H1 (cell line): Measurements from ENCODE around the gene CYLD. TPM values are rescaled to one million over a fixed set of nuclear protein-coding genes. Genes with fewer than 3 reads are reported as not detected.

Experiments used
- CTCF ChIA-PET: fragments of 300-600 bp; sonication (Branson Sonifier 250); formaldehyde crosslinking; loops from one replicate; lab custom pipeline; 2021; ENCODE audit not compliant: partially characterized antibody; lab: Charles Lee
- POLR2A ChIA-PET: fragments of 300-600 bp; sonication (Branson Sonifier 250); formaldehyde crosslinking; loops from one replicate; lab custom pipeline; 2021; ENCODE audit warnings: inconsistent platforms; ENCODE audit not compliant: partially characterized antibody; lab: Charles Lee
- DNase-seq, 2 experiments: peaks; one replicate each; pipeline versions ENCODE4 v3.0.0 to v3.0.0-alpha.2; 2010 to 2022; ENCODE audit warnings: low spot score in 2 of 2, low read depth in 1 of 2, mixed read lengths in 1 of 2
- FAIRE-seq: peaks from 2 replicates; lab custom pipeline; 2011; peaks lifted over from hg19 to GRCh38; lab: Jason Lieb, UNC
- H2AFZ ChIP-seq: 2 replicates; pipeline ENCODE4 v1.8.1; 2012; ENCODE audit warnings: low read length, inconsistent platforms
- H2AK5ac ChIP-seq: 2 replicates; pipeline ENCODE4 v1.6.1; 2013; ENCODE audit warnings: low read depth, low read length
- H2BK120ac ChIP-seq: replicated peaks from 2 replicates; pipeline ENCODE3; 2013; ENCODE audit warnings: low read depth, low read length, inconsistent platforms
- H2BK12ac ChIP-seq: 2 replicates; pipeline ENCODE4 v1.6.1; 2013; ENCODE audit warnings: low read depth, low read length
- H2BK15ac ChIP-seq: 2 replicates; pipeline ENCODE4 v1.6.1; 2013; ENCODE audit warnings: low read length
- H2BK20ac ChIP-seq: 2 replicates; pipeline ENCODE4 v1.6.1; 2013; ENCODE audit warnings: low read length
- H2BK5ac ChIP-seq: 2 replicates; pipeline ENCODE4 v1.6.1; 2013; ENCODE audit warnings: low read depth, low read length
- H3K14ac ChIP-seq: 2 replicates; pipeline ENCODE4 v1.6.1; 2013; ENCODE audit warnings: inconsistent platforms; ENCODE audit not compliant: insufficient read length
- H3K18ac ChIP-seq: 2 replicates; pipeline ENCODE4 v1.6.1; 2013; ENCODE audit warnings: low read length; ENCODE audit errors: extremely low read depth
- H3K23ac ChIP-seq: 2 replicates; pipeline ENCODE4 v1.6.1; 2013; ENCODE audit warnings: inconsistent platforms; ENCODE audit not compliant: insufficient read length
- H3K23me2 ChIP-seq: 2 replicates; pipeline ENCODE4 v1.6.1; 2013; ENCODE audit warnings: low read depth, low read length
- H3K27ac ChIP-seq: 2 replicates; pipeline ENCODE4 v1.6.1; 2011; ENCODE audit warnings: low read depth, low read length, inconsistent platforms
- H3K27me3 ChIP-seq, 4 experiments: replicated peaks in 1 of 4; 1 replicate in 1 of 4; 2 replicates in 3 of 4; pipeline versions ENCODE4 v1.6.1 to v1.8.1; 2011 to 2013; ENCODE audit warnings: low read length in 3 of 4, mild to moderate bottlenecking in 3 of 4, inconsistent platforms in 2 of 4, mixed read lengths in 2 of 4, moderate library complexity in 1 of 4; ENCODE audit not compliant: control insufficient read depth in 3 of 4, insufficient read depth in 3 of 4; ENCODE audit errors: extremely low read depth in 1 of 4
- H3K36me3 ChIP-seq, 4 experiments: 2 replicates each; pipeline versions ENCODE4 v1.6.1 to v1.8.1; 2011 to 2013; ENCODE audit warnings: mild to moderate bottlenecking in 4 of 4, low read length in 3 of 4, moderate library complexity in 2 of 4, control low read depth in 1 of 4, inconsistent platforms in 1 of 4; ENCODE audit not compliant: insufficient read depth in 4 of 4, control insufficient read depth in 2 of 4
- H3K4ac ChIP-seq: replicated peaks from 2 replicates; pipeline ENCODE3; 2013; ENCODE audit warnings: low read length, low read depth, mixed read lengths, inconsistent platforms; ENCODE audit not compliant: insufficient read length
- H3K4me1 ChIP-seq, 4 experiments: replicated peaks in 1 of 4; 1 replicate in 1 of 4; 2 replicates in 3 of 4; pipeline versions ENCODE4 v1.6.1 to v1.8.1; 2011 to 2013; ENCODE audit warnings: low read length in 3 of 4, inconsistent platforms in 2 of 4, mixed read lengths in 1 of 4; ENCODE audit not compliant: insufficient read depth in 4 of 4, control insufficient read depth in 3 of 4
- H3K4me2 ChIP-seq, 2 experiments: 2 replicates each; pipeline versions ENCODE4 v1.6.1 to v1.8.1; 2011 to 2013; ENCODE audit warnings: low read depth in 2 of 2, low read length in 2 of 2, control low read depth in 1 of 2, inconsistent platforms in 1 of 2, mild to moderate bottlenecking in 1 of 2; ENCODE audit not compliant: insufficient read depth in 1 of 2
- H3K4me3 ChIP-seq, 4 experiments: fragments of 200-600, 300-600 bp in 1 of 4; sonication (generic), shearing (Covaris generic), sonication (Bioruptor Twin) in 1 of 4; 2 replicates each; pipeline versions ENCODE4 v1.5.1 to v1.8.1; 2011 to 2016; ENCODE audit warnings: low read length in 4 of 4, low read depth in 3 of 4, control low read depth in 2 of 4, inconsistent platforms in 2 of 4, mild to moderate bottlenecking in 2 of 4, mixed read lengths in 1 of 4, moderate library complexity in 1 of 4; ENCODE audit not compliant: insufficient read depth in 2 of 4; ENCODE audit errors: extremely low read depth in 1 of 4
- H3K56ac ChIP-seq: replicated peaks from 2 replicates; pipeline ENCODE3; 2013; ENCODE audit warnings: low read depth, mild to moderate bottlenecking, mixed read lengths, low read length, inconsistent platforms; ENCODE audit not compliant: insufficient read length
- H3K79me1 ChIP-seq: 2 replicates; pipeline ENCODE4 v1.6.1; 2013; ENCODE audit warnings: low read depth, low read length, control low read depth
- H3K79me2 ChIP-seq, 2 experiments: 2 replicates each; pipeline versions ENCODE4 v1.6.1 to v1.8.1; 2012 to 2013; ENCODE audit warnings: low read length in 2 of 2, mild to moderate bottlenecking in 2 of 2, inconsistent platforms in 1 of 2; ENCODE audit not compliant: insufficient read depth in 2 of 2, control insufficient read depth in 1 of 2
- H3K9ac ChIP-seq, 4 experiments: replicated peaks in 1 of 4; 1 replicate in 1 of 4; 2 replicates in 3 of 4; pipeline versions ENCODE4 v1.6.1 to v1.8.1; 2011 to 2013; ENCODE audit warnings: low read depth in 3 of 4, low read length in 3 of 4, control low read depth in 2 of 4, mild to moderate bottlenecking in 2 of 4, moderate library complexity in 2 of 4, inconsistent platforms in 1 of 4; ENCODE audit errors: extremely low read depth in 1 of 4
- H3K9me3 ChIP-seq, 2 experiments: 2 replicates each; pipeline versions ENCODE4 v1.6.1 to v1.8.1; 2012 to 2013; ENCODE audit warnings: mild to moderate bottlenecking in 2 of 2, moderate library complexity in 2 of 2, control low read depth in 1 of 2, inconsistent platforms in 1 of 2, low read depth in 1 of 2, low read length in 1 of 2, mixed read lengths in 1 of 2; ENCODE audit not compliant: insufficient read depth in 2 of 2
- H4K20me1 ChIP-seq, 2 experiments: replicated peaks in 1 of 2; 2 replicates each; pipeline versions ENCODE3 to v1.8.1; 2011 to 2013; ENCODE audit warnings: inconsistent platforms in 2 of 2, low read length in 2 of 2, mild to moderate bottlenecking in 1 of 2; ENCODE audit not compliant: insufficient read depth in 2 of 2, control insufficient read depth in 1 of 2
- H4K5ac ChIP-seq: 2 replicates; pipeline ENCODE4 v1.6.1; 2013; ENCODE audit warnings: low read length, low read depth, mixed read lengths, inconsistent platforms; ENCODE audit not compliant: insufficient read length
- H4K8ac ChIP-seq: 2 replicates; pipeline ENCODE4 v1.8.0; 2013; ENCODE audit warnings: mild to moderate bottlenecking, moderate library complexity, low read length, inconsistent platforms; ENCODE audit not compliant: insufficient read depth; ENCODE audit errors: extremely low read depth
- H4K91ac ChIP-seq: replicated peaks from 2 replicates; pipeline ENCODE3; 2013; ENCODE audit warnings: low read length, mixed read lengths, inconsistent platforms; ENCODE audit not compliant: insufficient read length
- CEBPB ChIP-seq: IDR thresholded peaks from 2 replicates; pipeline ENCODE4 v1.6.1; 2012; ENCODE audit warnings: low read depth, low read length
- CHD2 ChIP-seq: IDR thresholded peaks from 2 replicates; pipeline ENCODE4 v1.6.1; 2012; ENCODE audit warnings: low read length, improper control_type of control experiment
- CREB1 ChIP-seq: IDR thresholded peaks from 2 replicates; pipeline ENCODE4 v1.6.1; 2012; ENCODE audit warnings: inconsistent platforms
- HDAC2 ChIP-seq, 2 experiments: fragments of 300-600 bp in 1 of 2; sonication (generic) in 1 of 2; IDR thresholded peaks; 2 replicates each; pipeline ENCODE4 v1.6.1; 2011 to 2012; ENCODE audit warnings: low read depth in 2 of 2, low read length in 2 of 2, mild to moderate bottlenecking in 2 of 2, moderate library complexity in 2 of 2, borderline replicate concordance in 1 of 2, inconsistent platforms in 1 of 2
- JUN ChIP-seq: IDR thresholded peaks from 2 replicates; pipeline ENCODE4 v1.6.1; 2011; ENCODE audit warnings: low read depth, mild to moderate bottlenecking, improper control_type of control experiment, low read length
- RAD21 ChIP-seq, 2 experiments: IDR thresholded peaks in 1 of 2; conservative IDR thresholded peaks in 1 of 2; 2 replicates each; pipeline ENCODE4 v1.6.1; 2011; ENCODE audit warnings: low read depth in 2 of 2, low read length in 2 of 2, improper control_type of control experiment in 1 of 2, inconsistent platforms in 1 of 2, mild to moderate bottlenecking in 1 of 2, moderate library complexity in 1 of 2
- SP4 ChIP-seq: IDR thresholded peaks from 2 replicates; pipeline ENCODE4 v1.6.1; 2012; ENCODE audit warnings: low read length, inconsistent platforms
- YY1 ChIP-seq: IDR thresholded peaks from 2 replicates; pipeline ENCODE4 v1.6.1; 2011; ENCODE audit warnings: low read depth, mild to moderate bottlenecking, low read length
- WGBS, 2 experiments: shearing (Covaris generic) in 1 of 2; methylation state at CpG; one replicate each; pipeline versions ENCODE4 v1.1.6 to v1.1.7; 2013 to 2015; ENCODE audit warnings: low lambda C conversion rate in 2 of 2, mixed read lengths in 2 of 2, inconsistent platforms in 1 of 2, low coverage in 1 of 2, missing lambda C conversion rate in 1 of 2; ENCODE audit not compliant: insufficient replicate concordance in 2 of 2, insufficient coverage in 1 of 2, insufficient read length in 1 of 2; ENCODE audit errors: extremely low coverage in 1 of 2, missing lambda C conversion rate in 1 of 2; 5-methylcytosine and 5-hydroxymethylcytosine counted together
- polyA plus RNA-seq, 7 experiments: library from polyadenylated mRNA; depleted of rRNA in 3 of 7; stranded (reverse) in 5 of 7; unstranded in 2 of 7; fragments of >200 nt in 5 of 7; fragments of 200-250 nt in 2 of 7; gene quantifications; 1 replicate in 5 of 7; 2 replicates in 1 of 7; 4 replicates in 1 of 7; pipeline versions ENCODE4 v1.2.1 to v1.2.3, GENCODE V29; 2011 to 2013; ENCODE audit warnings: missing spikeins in 2 of 7, mixed read lengths in 2 of 7
- total RNA-seq: library from RNA; stranded (reverse); fragmentation: NEBNext Ultra II Directional; extraction: Animal tissue kit (Norgen Biotek cat#: 25700); gene quantifications from 2 replicates; pipeline ENCODE4 v1.2.1, GENCODE V29; 2021
- TF ChIP-seq, protein P1 (sequence below): IDR thresholded peaks from 2 replicates; pipeline ENCODE4 v1.6.1; 2012; ENCODE audit warnings: inconsistent platforms
- TF ChIP-seq, protein P2 (sequence below), 3 experiments: IDR thresholded peaks; 1 replicate in 2 of 3; 2 replicates in 1 of 3; pipeline versions ENCODE4 v1.5.1 to v1.6.1; 2011; ENCODE audit warnings: low read length in 3 of 3, mild to moderate bottlenecking in 3 of 3, inconsistent platforms in 2 of 3, low read depth in 1 of 3, moderate library complexity in 1 of 3; ENCODE audit not compliant: insufficient read depth in 1 of 3; ENCODE audit errors: control extremely low read depth in 1 of 3

CYLD gene
- total and polyA plus RNA-seq, 2 of the 8 experiments (the other 6 are each of a cell fraction or from before 2014, with no cell fraction given): 3.7 to 18.8 TPM

DNA sequence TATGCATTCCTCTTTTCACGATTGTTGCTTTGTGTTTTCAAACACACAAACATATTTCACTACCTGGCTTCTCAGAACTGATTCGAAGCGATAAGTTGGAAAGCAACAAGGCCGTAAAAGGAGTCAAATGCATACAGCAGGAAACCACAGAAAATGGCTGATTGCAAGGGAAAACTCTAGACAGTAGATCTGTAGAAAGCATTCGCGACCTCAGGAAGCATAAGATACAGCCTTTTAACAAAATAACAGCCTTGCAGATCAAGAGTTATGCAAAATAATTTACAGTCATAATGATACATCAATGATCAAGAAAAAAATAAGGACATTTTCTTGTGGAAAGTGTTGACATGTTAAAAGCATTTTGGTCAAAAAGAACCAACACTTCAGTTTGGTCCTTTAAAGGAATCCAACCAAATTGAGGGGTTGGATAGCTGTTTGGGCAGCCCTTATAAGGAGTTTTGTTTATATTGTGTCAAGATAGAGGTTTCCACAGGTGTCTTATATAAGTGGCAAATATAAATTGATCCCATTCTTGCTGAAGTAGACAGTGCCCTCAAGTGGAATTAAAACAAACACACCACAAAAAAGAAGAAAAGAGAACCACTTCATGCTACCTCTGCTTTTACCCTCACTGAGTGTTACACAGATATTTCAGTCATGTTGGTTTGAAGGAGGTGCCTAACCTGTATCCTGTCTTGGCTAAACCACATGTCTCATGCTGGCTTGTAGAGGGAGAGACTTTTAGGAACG, 5.5 kb downstream of the CYLD start:
- Histone ChIP-seq H4K91ac (no peak overlapping the region), H3K14ac (no peak overlapping the region), H3K79me2 (no peaks in the 10 kb centered on the region), H2BK15ac (no peak overlapping the region), H3K79me1 (no peaks in the 10 kb centered on the region), H4K20me1 (no peaks in the 10 kb centered on the region), H4K5ac (no peak overlapping the region), H2AK5ac (no peak overlapping the region), H3K27ac (no peak overlapping the region), H3K18ac (no peak overlapping the region), H4K8ac (no peak overlapping the region), H3K23me2 (no peaks in the 10 kb centered on the region), H3K4me1 (peaks cover 0 to 8% (median 5%) of the 10 kb centered on the region in 4 experiments; a peak in 3 of 7 replicates), H3K4me3 (no peak overlapping the region), H2BK120ac (no peak overlapping the region), H2BK12ac (no peak overlapping the region), H3K56ac (no peak overlapping the region), H3K9ac (no peak overlapping the region), H2BK20ac (no peak overlapping the region), H2BK5ac (no peak overlapping the region), H3K4ac (no peak overlapping the region), H2AFZ (no peak overlapping the region), H3K36me3 (no peaks in the 10 kb centered on the region; a peak in 1 of 8 replicates), H3K23ac (no peak overlapping the region), H3K9me3 (no peaks in the 10 kb centered on the region), H3K4me2 (no peak overlapping the region), H3K27me3 (no peaks in the 10 kb centered on the region)
- 87% methylated on average over 7 of the region's 7 CpGs; no CpG with 5 or more reads in 1 of the 2 experiments for WGBS, 2 experiments
- FAIRE-seq: peak; percentile 81
- ChIA-PET CTCF (interaction anchor here (0.8 to 4.8 kb wide), 9 partner anchors 28 to 112 kb away, joined by 3 to 42 read pairs (median 5); no protein-coding TSS in a partner anchor), POLR2A (no interaction called here)
- DNase-seq: no peak
- TF ChIP-seq SP4 (no peak), YY1 (no peak), CHD2 (no peak), CREB1 (no peak), CEBPB (no peak), RAD21 (IDR thresholded peaks at IDR 0.05 in 1 of 2, conservative IDR thresholded peaks at IDR 0.05 in 1 of 2; ENCODE audit: low read depth in 2 of 2, low read length in 2 of 2) (peak; percentile 54), JUN (no peak), HDAC2 (IDR thresholded peaks at IDR 0.05; ENCODE audit: borderline replicate concordance in 1 of 2, low read depth in 2 of 2, low read length in 2 of 2) (no peak)
- TF ChIP-seq, protein P1, sequence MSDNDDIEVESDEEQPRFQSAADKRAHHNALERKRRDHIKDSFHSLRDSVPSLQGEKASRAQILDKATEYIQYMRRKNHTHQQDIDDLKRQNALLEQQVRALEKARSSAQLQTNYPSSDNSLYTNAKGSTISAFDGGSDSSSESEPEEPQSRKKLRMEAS: no peak
- TF ChIP-seq, protein P2, sequence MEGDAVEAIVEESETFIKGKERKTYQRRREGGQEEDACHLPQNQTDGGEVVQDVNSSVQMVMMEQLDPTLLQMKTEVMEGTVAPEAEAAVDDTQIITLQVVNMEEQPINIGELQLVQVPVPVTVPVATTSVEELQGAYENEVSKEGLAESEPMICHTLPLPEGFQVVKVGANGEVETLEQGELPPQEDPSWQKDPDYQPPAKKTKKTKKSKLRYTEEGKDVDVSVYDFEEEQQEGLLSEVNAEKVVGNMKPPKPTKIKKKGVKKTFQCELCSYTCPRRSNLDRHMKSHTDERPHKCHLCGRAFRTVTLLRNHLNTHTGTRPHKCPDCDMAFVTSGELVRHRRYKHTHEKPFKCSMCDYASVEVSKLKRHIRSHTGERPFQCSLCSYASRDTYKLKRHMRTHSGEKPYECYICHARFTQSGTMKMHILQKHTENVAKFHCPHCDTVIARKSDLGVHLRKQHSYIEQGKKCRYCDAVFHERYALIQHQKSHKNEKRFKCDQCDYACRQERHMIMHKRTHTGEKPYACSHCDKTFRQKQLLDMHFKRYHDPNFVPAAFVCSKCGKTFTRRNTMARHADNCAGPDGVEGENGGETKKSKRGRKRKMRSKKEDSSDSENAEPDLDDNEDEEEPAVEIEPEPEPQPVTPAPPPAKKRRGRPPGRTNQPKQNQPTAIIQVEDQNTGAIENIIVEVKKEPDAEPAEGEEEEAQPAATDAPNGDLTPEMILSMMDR (IDR thresholded peaks at IDR 0.05; ENCODE audit: control extremely low read depth in 1 of 3, insufficient read depth in 1 of 3, low read depth in 1 of 3, low read length in 3 of 3): peak in 1 of 3 experiments; percentile 25; a peak in 2 of 4 replicates
